Mucosa of descending colon (tissue), 3 donors: Measurements from ENCODE around the gene RNF113B. TPM values are rescaled to one million over a fixed set of nuclear protein-coding genes. Genes with fewer than 3 reads are reported as not detected.

ENCODE experiments used
- ATAC-seq: fragments of 200-7000 bp; cut with Tn5 transposase; one replicate; pipeline ENCODE4 v1.9.1; 2020; ENCODE audit warnings: mild to moderate bottlenecking, moderate library complexity
- DNase-seq, 3 donors: peaks; one replicate each; pipeline ENCODE4 v3.0.0-alpha.2; 2020
- H3K36me3 ChIP-seq: fragments of 200-600 bp; one replicate; pipeline ENCODE4 v1.8.0; 2021; ENCODE audit warnings: low read depth, mild to moderate bottlenecking
- H3K4me1 ChIP-seq: fragments of 200-600 bp; one replicate; pipeline ENCODE4 v1.8.0; 2021; ENCODE audit warnings: low read depth, mild to moderate bottlenecking
- H3K4me3 ChIP-seq: fragments of 200-600 bp; one replicate; pipeline ENCODE4 v1.8.0; 2021; ENCODE audit warnings: mild to moderate bottlenecking
- H3K9me3 ChIP-seq: fragments of 200-600 bp; one replicate; pipeline ENCODE4 v1.8.0; 2021; ENCODE audit warnings: mild to moderate bottlenecking
- CTCF ChIP-seq: fragments of 200-600 bp; IDR thresholded peaks from one replicate; pipeline ENCODE4 v1.8.0; 2022; ENCODE audit warnings: antibody characterized with exemption, mild to moderate bottlenecking
- intact Hi-C, 2 donors: fragments of 100-400 bp; cut with DNase I in 1 of 2; cut with micrococcal nuclease in 1 of 2; formaldehyde crosslinking; loops; one replicate each; pipeline versions ENCODE4 v1.11.0 to v1.11.1; 2022; cut with DNase I, micrococcal nuclease
- total RNA-seq, 3 donors: library from RNA; stranded (reverse); fragmentation: NEBNext Ultra II Directional in 2 of 3; extraction: Animal tissue kit (Norgen Biotek cat#: 25700) in 2 of 3; gene quantifications; one replicate each; pipeline versions ENCODE4 v1.2.1 to v1.2.4, GENCODE V29; 2021 to 2023
- donor health status: DM: no; HTN: no; CAD: no; lungs with moderate emphysema.
- donor health status: DM: no; HTN: no; CAD: no.
- donor health status: DM: no; HTN: yes; CAD: no.

The RNF113B gene
- total RNA-seq, 3 donors from 2014 or later: not detected

GRCh38 chr13:98189841-98190505 lies 12.9 kb upstream of the RNF113B start:
- no peak for ATAC-seq
- intact Hi-C loops: no loop called here
- H3K36me3 ChIP-seq: no peaks in the 10 kb centered on the region
- no peak for TF ChIP-seq CTCF
- DNase-seq: no peak
- H3K4me3 ChIP-seq: no peak overlapping the region
- H3K4me1 ChIP-seq: peaks cover 9% of the 10 kb centered on the region
- no peaks in the 10 kb centered on the region for H3K9me3 ChIP-seq

DNA sequence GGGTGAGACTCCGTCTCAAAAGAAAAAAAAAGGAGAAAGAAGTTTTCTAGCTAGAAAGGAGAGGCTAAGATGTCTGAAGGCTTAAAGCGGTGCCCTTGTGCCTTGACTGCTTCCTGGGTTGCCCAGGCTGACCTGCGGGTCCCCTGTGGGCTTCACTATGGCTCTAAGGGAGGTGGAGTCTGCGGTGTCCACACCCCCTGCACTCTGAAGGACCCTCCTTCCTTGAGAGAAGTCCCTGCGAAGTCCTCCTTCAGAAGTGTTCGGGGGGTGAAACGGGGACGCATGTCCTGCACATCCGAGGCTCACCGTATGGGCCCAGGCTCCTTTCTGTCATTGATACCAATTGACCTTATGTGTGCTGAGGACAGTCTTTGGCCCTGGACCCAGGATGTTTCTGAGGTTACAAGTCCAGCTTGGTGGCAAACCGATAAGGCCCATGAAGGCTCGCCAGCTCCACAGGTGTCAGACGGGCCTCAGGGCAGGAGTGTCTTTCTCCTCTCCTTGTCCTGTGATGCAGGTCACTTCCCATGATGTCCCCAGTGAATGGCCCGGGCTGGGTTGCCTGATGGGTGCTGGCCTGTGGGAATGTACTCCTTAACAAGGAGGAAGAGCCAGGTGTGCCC lies 11.6 kb upstream of the RNF113B start:
- ATAC-seq (no peak), DNase-seq (no peak)
- Histone ChIP-seq H3K4me3 (no peak overlapping the region), H3K9me3 (no peaks in the 10 kb centered on the region), H3K4me1 (peaks cover 9% of the 10 kb centered on the region), H3K36me3 (no peaks in the 10 kb centered on the region)
- TF ChIP-seq CTCF: no peak
- intact Hi-C loops: no loop called here

- Histone ChIP-seq H3K36me3 (no peaks in the 10 kb centered on the region), H3K4me1 (peaks cover 9% of the 10 kb centered on the region), H3K4me3 (no peak overlapping the region), H3K9me3 (no peaks in the 10 kb centered on the region)
- ATAC-seq (no peak), DNase-seq (no peak)
- TF ChIP-seq CTCF: no peak
- intact Hi-C loops: no loop called here
These were observed 10.8 kb upstream of the RNF113B start for GRCh38 chr13:98187965-98188261.

DNA sequence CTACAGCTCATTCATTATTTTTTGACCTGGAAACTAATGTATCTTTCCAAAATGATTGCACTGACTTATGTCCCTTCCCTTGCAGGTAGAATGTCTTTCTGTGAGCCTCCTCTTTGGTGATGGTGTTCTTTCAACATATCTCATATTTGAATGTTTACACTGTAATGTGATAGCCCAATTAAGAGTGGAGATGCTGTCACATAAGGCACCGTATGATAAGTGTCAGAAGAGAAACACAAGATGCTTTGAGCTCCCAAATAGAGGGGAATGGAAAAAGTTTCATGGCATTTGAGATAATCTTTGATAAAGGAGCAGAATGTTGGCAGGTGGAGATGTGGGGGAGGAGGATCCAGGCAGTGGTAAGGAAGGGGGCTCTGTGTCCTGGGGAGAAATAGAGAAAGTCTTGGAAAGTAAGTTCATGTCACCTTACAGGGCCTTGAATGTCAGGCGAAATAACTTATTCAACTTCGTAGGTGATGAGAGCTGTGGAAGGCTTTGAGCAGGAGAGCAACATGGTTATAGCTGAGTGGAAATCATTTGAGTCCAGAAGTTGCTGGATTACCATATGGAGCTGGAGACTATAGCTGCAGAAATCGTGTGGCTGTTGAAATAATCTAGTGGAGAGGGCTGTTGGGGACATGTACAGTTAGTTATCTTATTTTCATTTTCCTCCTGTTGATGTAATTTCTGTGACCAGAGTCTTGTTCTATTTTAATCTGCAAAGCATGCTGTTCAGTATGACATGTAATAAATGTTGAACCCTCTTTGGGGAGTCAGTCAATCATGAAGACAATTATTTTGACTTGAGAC lies 10.3 kb upstream of the RNF113B start:
- ATAC-seq (no peak), DNase-seq (no peak)
- TF ChIP-seq CTCF: no peak
- intact Hi-C loops: no loop called here
- H3K36me3 ChIP-seq: no peaks in the 10 kb centered on the region
- peaks cover 9% of the 10 kb centered on the region for H3K4me1 ChIP-seq
- no peaks in the 10 kb centered on the region for H3K9me3 ChIP-seq
- no peak overlapping the region for H3K4me3 ChIP-seq

- H3K4me3 ChIP-seq: no peak overlapping the region
- DNase-seq: no peak
- H3K36me3 ChIP-seq: no peaks in the 10 kb centered on the region
- intact Hi-C loops: no loop called here
- ATAC-seq: no peak
- H3K9me3 ChIP-seq: no peaks in the 10 kb centered on the region
- H3K4me1 ChIP-seq: no peaks in the 10 kb centered on the region
- no peak for TF ChIP-seq CTCF
These were observed 7.7 kb upstream of the RNF113B start for GRCh38 chr13:98184792-98185191.
